GM12892 (cell line): ENCODE results near the gene CELF2.

Source experiments
- DNase-seq: peaks from one replicate; pipeline ENCODE4 v3.0.0; 2011; ENCODE audit not compliant: insufficient read length
- FAIRE-seq: peaks from 2 replicates; lab custom pipeline; 2011; peaks lifted over from hg19 to GRCh38; lab: Jason Lieb, UNC
- POLR2A ChIP-seq: IDR thresholded peaks from 2 replicates; pipeline ENCODE4 v1.6.1; 2011; ENCODE audit warnings: low read depth, low read length, control low read depth
- POLR2AphosphoS5 ChIP-seq: IDR thresholded peaks from 2 replicates; pipeline ENCODE4 v1.6.1; 2011; ENCODE audit warnings: low read depth, low read length, control low read depth
- TAF1 ChIP-seq: IDR thresholded peaks from 2 replicates; pipeline ENCODE4 v1.6.1; 2011; ENCODE audit warnings: low read depth, mild to moderate bottlenecking, control low read depth, low read length, borderline replicate concordance

Gene CELF2

GRCh38 chr10:11208243-11208642 lies 190.6 kb downstream of the CELF2 start:
- TF ChIP-seq POLR2AphosphoS5 (no peak), TAF1 (no peak), POLR2A (no peak)
- DNase-seq (no peak), FAIRE-seq (no peak)

- TF ChIP-seq TAF1 (no peak), POLR2A (no peak), POLR2AphosphoS5 (no peak)
- DNase-seq (peak; percentile 37), FAIRE-seq (peak; percentile 88)
Measured at GRCh38 chr10:11208908-11209829, 191.5 kb downstream of the CELF2 start.

DNA sequence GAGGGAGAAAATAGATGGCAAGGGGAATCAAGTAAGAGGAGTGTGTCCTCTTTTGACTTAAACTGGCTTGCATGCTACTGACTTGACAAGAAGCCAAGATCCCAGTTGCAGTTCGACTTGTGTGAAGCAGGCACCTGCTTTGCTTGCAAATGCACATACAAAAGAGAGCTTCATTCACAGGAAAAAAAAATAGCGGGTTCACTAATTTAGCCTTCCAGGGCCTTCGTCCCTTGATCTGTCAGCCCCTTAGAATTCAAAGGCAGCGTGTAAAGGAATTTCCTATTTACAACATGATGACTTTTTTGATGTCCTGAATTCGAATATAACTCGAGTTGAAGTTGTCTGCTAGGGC lies 192.1 kb downstream of the CELF2 start:
- TF ChIP-seq TAF1 (no peak), POLR2AphosphoS5 (no peak), POLR2A (no peak)
- FAIRE-seq = no peak
- DNase-seq = no peak

DNA sequence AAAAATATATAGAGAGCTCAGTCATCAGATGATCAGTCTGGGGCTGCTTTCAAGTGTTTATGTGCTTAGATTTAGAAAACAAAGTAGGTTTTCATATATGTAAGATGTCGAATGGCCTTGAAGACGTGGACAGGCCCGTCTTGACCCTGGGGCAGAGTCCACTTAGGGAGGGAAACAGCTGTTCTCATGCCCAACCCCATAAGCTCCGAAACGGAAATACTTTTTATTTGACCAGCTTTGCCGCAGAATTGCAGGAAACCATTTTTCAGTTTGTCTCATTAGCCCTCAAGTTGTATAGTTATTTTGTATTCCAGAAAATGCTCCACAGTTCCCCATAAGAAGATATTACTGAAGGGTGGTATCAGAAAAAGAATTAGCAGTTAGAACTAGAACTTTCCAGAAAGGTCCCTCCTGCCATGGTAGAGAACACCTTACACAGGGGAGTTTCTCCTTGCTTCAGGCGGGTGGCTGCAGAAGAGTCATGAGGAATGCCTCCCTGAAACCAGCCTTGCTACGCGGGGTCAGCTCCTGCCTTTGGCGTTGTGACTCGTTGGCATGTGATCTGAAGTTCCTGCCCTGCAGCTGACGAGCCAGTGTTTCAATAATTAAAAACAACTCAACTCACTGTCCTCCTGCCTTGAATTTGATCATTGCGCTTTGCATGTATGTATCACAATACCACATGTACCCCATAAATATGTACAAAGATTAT lies 192.7 kb downstream of the CELF2 start:
- FAIRE-seq (peak; percentile 78), DNase-seq (no peak)
- no peak for TF ChIP-seq TAF1
- TF ChIP-seq POLR2AphosphoS5 = no peak
- TF ChIP-seq POLR2A = no peak

DNA sequence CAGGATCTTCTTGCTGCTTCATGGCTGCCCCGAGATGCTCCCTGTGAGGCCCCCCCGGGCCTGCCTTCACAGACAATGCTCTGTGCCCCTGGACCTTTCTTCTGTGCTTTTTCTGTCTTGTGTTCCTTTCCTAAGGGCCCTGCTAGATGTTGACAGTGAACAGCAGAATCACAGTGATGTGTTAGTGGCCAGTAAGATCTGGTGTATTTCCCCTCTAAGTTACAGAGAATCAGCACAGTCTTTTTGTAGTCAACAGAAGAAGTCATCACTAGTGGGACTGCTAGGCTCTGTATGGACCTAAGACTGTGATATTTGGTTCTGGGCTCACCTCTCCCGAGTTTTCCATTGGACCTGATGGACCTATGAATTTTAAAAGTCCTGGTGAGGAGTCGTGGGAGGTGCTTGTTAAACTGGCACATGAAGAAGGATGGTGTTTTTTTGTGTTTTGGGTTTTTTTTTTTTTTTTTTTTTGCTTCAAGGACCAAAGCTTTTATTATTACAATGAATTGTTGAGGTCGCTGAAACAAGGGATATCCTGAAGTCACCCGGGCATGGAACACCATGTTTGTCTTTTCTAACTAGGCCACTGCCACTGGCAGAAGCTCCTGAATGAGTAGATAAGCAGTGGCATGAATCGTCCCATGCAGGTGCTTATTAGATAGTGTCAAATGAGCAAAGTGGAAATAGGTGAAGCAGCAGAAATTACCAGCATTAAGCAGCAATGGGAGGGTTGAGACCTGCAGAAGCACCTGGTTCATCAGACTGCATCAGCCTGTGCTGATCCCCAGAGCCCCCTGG lies 194.8 kb downstream of the CELF2 start:
- TF ChIP-seq TAF1 (no peak), POLR2AphosphoS5 (no peak), POLR2A (no peak)

DNA sequence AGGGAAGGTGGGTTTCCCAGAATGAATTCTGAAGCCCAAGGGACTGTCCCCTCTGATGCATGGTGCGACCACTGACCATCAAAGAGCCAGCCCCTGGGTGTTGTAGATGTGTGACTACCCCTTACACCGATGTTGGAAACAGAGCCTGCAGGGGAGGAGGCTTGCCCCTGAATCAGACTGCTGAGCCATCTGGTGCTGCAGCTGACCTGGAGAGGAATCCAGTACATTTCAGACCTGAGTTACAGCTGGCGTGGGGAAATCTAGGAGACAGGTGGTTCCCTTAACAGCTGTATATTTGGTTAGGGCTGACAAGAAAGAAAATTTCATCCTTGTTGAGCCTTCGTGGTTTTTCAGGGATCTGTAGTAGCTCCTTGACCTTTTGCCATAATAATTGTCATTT lies 195.5 kb downstream of the CELF2 start:
- no peak for DNase-seq
- FAIRE-seq = peak; percentile 73
- TF ChIP-seq TAF1 = no peak
- TF ChIP-seq POLR2AphosphoS5 = no peak
- no peak for TF ChIP-seq POLR2A

More for the DNA sequence above, 194.8 kb downstream of the CELF2 start:
- no peak for DNase-seq
- peak; percentile 79 for FAIRE-seq

- DNase-seq = no peak
- FAIRE-seq = no peak
- TF ChIP-seq POLR2A = no peak
- no peak for TF ChIP-seq TAF1
- TF ChIP-seq POLR2AphosphoS5 = no peak
Measured at GRCh38 chr10:11214407-11214806, 196.7 kb downstream of the CELF2 start.

GRCh38 chr10:11215471-11215870 lies 197.8 kb downstream of the CELF2 start:
- TF ChIP-seq POLR2A (no peak), TAF1 (no peak), POLR2AphosphoS5 (no peak)
- FAIRE-seq (no peak), DNase-seq (no peak)

DNA sequence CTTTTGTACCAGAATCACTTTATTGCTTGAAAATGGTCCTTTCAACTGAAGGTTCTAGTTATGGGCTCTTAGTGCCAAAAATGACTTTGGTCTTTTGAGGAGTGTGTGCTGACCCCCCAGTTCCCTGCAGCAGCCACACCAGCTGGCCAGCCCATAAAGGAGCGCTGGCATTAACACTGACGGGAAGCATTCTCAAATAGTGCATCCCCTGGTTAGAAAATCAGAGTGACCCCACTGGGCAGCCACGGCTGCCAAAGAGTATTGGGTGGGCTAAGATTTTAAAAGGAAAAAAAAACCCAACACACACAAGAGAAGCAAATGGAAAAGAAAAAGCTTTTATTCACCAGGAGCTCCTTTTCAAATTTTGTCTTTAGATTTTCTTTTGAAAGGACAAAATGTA lies 199.8 kb downstream of the CELF2 start:
- no peak for DNase-seq
- FAIRE-seq = no peak
- TF ChIP-seq POLR2A (no peak), TAF1 (no peak), POLR2AphosphoS5 (no peak)

DNA sequence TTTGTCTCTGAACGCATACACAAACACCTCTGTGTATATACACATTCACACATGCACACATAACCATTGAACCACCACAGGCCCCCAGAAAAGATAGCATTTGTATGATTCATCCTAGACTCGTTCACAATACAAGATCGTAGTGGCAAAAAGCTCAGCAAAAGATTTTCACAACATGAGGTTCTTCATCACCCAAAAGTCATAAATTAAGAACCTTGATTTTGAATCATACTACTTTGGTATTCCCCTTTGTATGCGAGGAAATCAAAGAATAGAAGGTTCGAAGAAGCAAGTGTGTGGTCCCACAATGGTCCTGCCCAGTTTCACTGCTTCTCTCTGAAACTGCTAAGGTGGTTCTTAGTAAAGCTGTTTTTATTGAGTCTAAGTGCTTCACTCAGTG lies 200.7 kb downstream of the CELF2 start:
- peak; percentile 5 for FAIRE-seq
- no peak for TF ChIP-seq POLR2AphosphoS5
- no peak for TF ChIP-seq POLR2A
- no peak for TF ChIP-seq TAF1
- no peak for DNase-seq

DNA sequence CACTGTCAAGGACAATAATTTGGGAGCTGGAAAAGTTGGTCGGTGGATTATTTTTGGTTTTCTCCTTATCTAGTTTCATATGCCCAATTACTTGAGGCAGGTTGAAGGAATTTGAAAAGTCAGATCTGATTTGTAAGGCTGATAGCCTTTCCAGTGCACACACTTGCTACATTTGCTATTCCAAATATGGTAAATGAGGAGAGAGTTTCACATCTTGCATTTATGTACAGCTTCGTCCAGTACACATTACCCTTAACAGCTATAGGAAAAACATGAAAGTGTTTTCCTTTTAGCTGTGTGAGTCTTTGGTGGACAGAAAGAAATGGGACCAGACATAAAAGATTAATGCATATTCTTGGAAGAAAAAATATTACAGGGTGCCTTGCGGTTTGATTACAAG lies 201.8 kb downstream of the CELF2 start:
- peak; percentile 63 for FAIRE-seq
- no peak for DNase-seq
- no peak for TF ChIP-seq TAF1
- no peak for TF ChIP-seq POLR2A
- TF ChIP-seq POLR2AphosphoS5 = no peak

- DNase-seq = no peak
- TF ChIP-seq POLR2AphosphoS5 = no peak
- no peak for TF ChIP-seq POLR2A
- TF ChIP-seq TAF1 = no peak
- FAIRE-seq = peak; percentile 69
Measured at GRCh38 chr10:11223081-11223480, 205.4 kb downstream of the CELF2 start.
